ENCODE measurements around the gene ASAP2. TPM values are rescaled to one million over a fixed set of nuclear protein-coding genes. Genes with fewer than 3 reads are reported as not detected.

Gene ASAP2
- polyA plus RNA-seq, 1 donor (not counting 4 experiments of a cell fraction or from before 2014, with no cell fraction given): 54.2 TPM

- dilution Hi-C loops (cut with MboI; ENCODE audit: extremely low pct_ligation_motif_present, low sequenced_read_pairs): no loop called here
- DNase-seq (ENCODE audit: low read depth, low spot score) (no peak), FAIRE-seq (no peak)
- TF ChIP-seq EZH2 (IDR thresholded peaks at IDR 0.05; ENCODE audit: low read length) (no peak), CTCF (optimal IDR thresholded peaks at IDR 0.05 in 1 of 3, IDR thresholded peaks at IDR 0.05 in 1 of 3, conservative IDR thresholded peaks at IDR 0.05 in 1 of 3; ENCODE audit: extremely low read depth in 1 of 3, insufficient read depth in 2 of 3, low read length in 3 of 3) (no peak)
- Histone ChIP-seq H3K4me2 (ENCODE audit: control insufficient read depth, extremely low read depth, insufficient read depth, low read depth, low read length) (no peak overlapping the region), H3K9ac (ENCODE audit: control insufficient read depth, extremely low read depth, insufficient read depth, low read length) (no peak overlapping the region), H3K27me3 (ENCODE audit: control insufficient read depth, extremely low read depth, insufficient read depth, low read length) (no peaks in the 10 kb centered on the region), H3K9me1 (ENCODE audit: control insufficient read depth, extremely low read depth, insufficient read depth, low read length) (no peaks in the 10 kb centered on the region), H3K27ac (ENCODE audit: control insufficient read depth, insufficient read depth, low read length) (no peak overlapping the region), H2AFZ (ENCODE audit: control insufficient read depth, low read length) (no peak overlapping the region), H3K9me3 (ENCODE audit: control insufficient read depth, low read depth, low read length) (no peaks in the 10 kb centered on the region), H3K4me3 (ENCODE audit: control insufficient read depth in 2 of 3, extremely low read depth in 1 of 3, insufficient read depth in 2 of 3, low read depth in 1 of 3, low read length in 3 of 3) (no peak overlapping the region), H3K36me3 (ENCODE audit: control insufficient read depth in 2 of 2, extremely low read depth in 1 of 2, insufficient read depth in 2 of 2, low read length in 2 of 2) (peaks cover 16 to 18% of the 10 kb centered on the region in 2 experiments), H4K20me1 (ENCODE audit: control insufficient read depth, extremely low read depth, insufficient read depth, low read length) (no peaks in the 10 kb centered on the region), H3K79me2 (ENCODE audit: control insufficient read depth, insufficient read depth, low read length) (no peaks in the 10 kb centered on the region), H3K4me1 (ENCODE audit: control insufficient read depth, extremely low read depth, insufficient read depth, low read length) (no peaks in the 10 kb centered on the region)
These were observed 200.8 kb downstream of the ASAP2 start for GRCh38 chr2:9407363-9407811.

DNA sequence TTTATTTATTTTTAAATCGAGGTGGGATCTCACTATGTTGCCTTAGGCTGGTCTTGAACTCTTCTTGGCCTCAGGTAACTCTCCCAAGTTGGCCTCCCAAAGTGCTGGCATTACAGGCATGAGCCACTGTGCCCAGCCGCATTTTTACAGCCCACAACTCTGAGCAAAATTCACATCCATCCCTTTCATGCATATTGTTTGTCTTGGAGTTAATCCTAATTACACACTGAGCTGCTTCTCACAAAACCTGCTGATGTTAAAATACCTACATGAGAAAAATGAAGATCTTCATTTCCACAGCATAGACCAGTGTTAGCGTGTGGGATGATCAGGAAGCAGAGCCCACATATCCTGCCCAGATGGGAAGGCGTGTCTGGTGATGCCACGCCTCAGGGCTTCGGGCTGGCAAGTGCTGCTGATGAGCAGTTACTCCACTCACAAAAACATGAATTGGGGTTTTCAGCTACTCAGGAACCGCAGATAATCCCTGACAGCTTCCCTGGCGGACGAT, 202.1 kb downstream of the ASAP2 start:
- H3K9me3 ChIP-seq (ENCODE audit: control insufficient read depth, low read depth, low read length): no peaks in the 10 kb centered on the region
- peak; percentile 35 for DNase-seq (ENCODE audit: low read depth, low spot score)
- no peak for TF ChIP-seq EZH2 (IDR thresholded peaks at IDR 0.05; ENCODE audit: low read length)
- TF ChIP-seq CTCF (optimal IDR thresholded peaks at IDR 0.05 in 1 of 3, IDR thresholded peaks at IDR 0.05 in 1 of 3, conservative IDR thresholded peaks at IDR 0.05 in 1 of 3; ENCODE audit: extremely low read depth in 1 of 3, insufficient read depth in 2 of 3, low read length in 3 of 3): no peak
- no peak for FAIRE-seq
- no peaks in the 10 kb centered on the region for H3K27me3 ChIP-seq (ENCODE audit: control insufficient read depth, extremely low read depth, insufficient read depth, low read length)
- H3K36me3 ChIP-seq (ENCODE audit: control insufficient read depth in 2 of 2, extremely low read depth in 1 of 2, insufficient read depth in 2 of 2, low read length in 2 of 2): peaks cover 13 to 16% of the 10 kb centered on the region in 2 experiments
- H3K4me2 ChIP-seq (ENCODE audit: control insufficient read depth, extremely low read depth, insufficient read depth, low read depth, low read length): no peak overlapping the region
- H3K9ac ChIP-seq (ENCODE audit: control insufficient read depth, extremely low read depth, insufficient read depth, low read length): no peak overlapping the region
- H2AFZ ChIP-seq (ENCODE audit: control insufficient read depth, low read length): no peak overlapping the region
- peaks cover under 1% of the 10 kb centered on the region for H3K79me2 ChIP-seq (ENCODE audit: control insufficient read depth, insufficient read depth, low read length)
- dilution Hi-C loops (cut with MboI; ENCODE audit: extremely low pct_ligation_motif_present, low sequenced_read_pairs): no loop called here
- no peak overlapping the region for H3K4me3 ChIP-seq (ENCODE audit: control insufficient read depth in 2 of 3, extremely low read depth in 1 of 3, insufficient read depth in 2 of 3, low read depth in 1 of 3, low read length in 3 of 3)
- no peaks in the 10 kb centered on the region for H4K20me1 ChIP-seq (ENCODE audit: control insufficient read depth, extremely low read depth, insufficient read depth, low read length)
- no peaks in the 10 kb centered on the region for H3K4me1 ChIP-seq (ENCODE audit: control insufficient read depth, extremely low read depth, insufficient read depth, low read length)
- H3K27ac ChIP-seq (ENCODE audit: control insufficient read depth, insufficient read depth, low read length): no peak overlapping the region
- H3K9me1 ChIP-seq (ENCODE audit: control insufficient read depth, extremely low read depth, insufficient read depth, low read length): no peaks in the 10 kb centered on the region
